GM19035 (cell line): ENCODE results near the gene ANGPTL2.

Source experiments
- ATAC-seq: cut with Tn5 transposase; IDR thresholded peaks from one replicate; pipeline ENCODE4 v1.9.1; 2021; ENCODE audit not compliant: unreplicated experiment

Gene ANGPTL2

GRCh38 chr9:127053960-127054359 is 68.5 kb downstream of the ANGPTL2 start:
- no peak for ATAC-seq

GRCh38 chr9:127053057-127053821 is 69.2 kb downstream of the ANGPTL2 start:
- no peak for ATAC-seq

- no peak for ATAC-seq
These were observed 70.4 kb downstream of the ANGPTL2 start for GRCh38 chr9:127051881-127052595.

- ATAC-seq, result no peak
These were observed 71.8 kb downstream of the ANGPTL2 start for GRCh38 chr9:127050591-127051001.

GRCh38 chr9:127050152-127050551 is 72.3 kb downstream of the ANGPTL2 start:
- no peak for ATAC-seq

- ATAC-seq, result no peak
These were observed 72.9 kb downstream of the ANGPTL2 start for GRCh38 chr9:127049581-127049980.

GRCh38 chr9:127049044-127049443 is 73.4 kb downstream of the ANGPTL2 start:
- no peak for ATAC-seq

- ATAC-seq, result no peak
These were observed 74.5 kb downstream of the ANGPTL2 start for GRCh38 chr9:127047971-127048370.

- ATAC-seq, result no peak
These were observed 77.3 kb downstream of the ANGPTL2 start for GRCh38 chr9:127045148-127045547.

GRCh38 chr9:127039492-127039891 is 82.9 kb downstream of the ANGPTL2 start:
- ATAC-seq, result no peak

GRCh38 chr9:127038531-127038930 is 83.9 kb downstream of the ANGPTL2 start:
- no peak for ATAC-seq
